Osteocyte (in vitro differentiated cells): ENCODE data around the gene ZSWIM7. TPM values are rescaled to one million over a fixed set of nuclear protein-coding genes. Genes with fewer than 3 reads are reported as not detected.

Experiments used
- DNase-seq: peaks from one replicate; pipeline ENCODE4 v3.0.0; 2021; ENCODE audit warnings: mixed read lengths; ENCODE audit not compliant: unreplicated experiment; ENCODE audit errors: extremely low spot score
- H3K27ac Mint-ChIP-seq: one replicate; pipeline ENCODE4 v1.8.0; 2021; ENCODE audit warnings: mild to moderate bottlenecking, mixed read lengths; ENCODE audit not compliant: unreplicated experiment
- H3K27me3 Mint-ChIP-seq: one replicate; pipeline ENCODE4 v1.8.0; 2021; ENCODE audit warnings: mixed read lengths; ENCODE audit not compliant: unreplicated experiment
- H3K36me3 Mint-ChIP-seq: one replicate; pipeline ENCODE4 v1.8.0; 2021; ENCODE audit warnings: mixed read lengths; ENCODE audit not compliant: unreplicated experiment
- H3K4me1 Mint-ChIP-seq: one replicate; pipeline ENCODE4 v1.8.0; 2021; ENCODE audit warnings: mixed read lengths; ENCODE audit not compliant: unreplicated experiment
- H3K4me3 Mint-ChIP-seq: one replicate; pipeline ENCODE4 v1.8.0; 2021; ENCODE audit warnings: mild to moderate bottlenecking, moderate library complexity, mixed read lengths; ENCODE audit not compliant: unreplicated experiment
- H3K9me3 Mint-ChIP-seq: one replicate; pipeline ENCODE4 v1.8.0; 2021; ENCODE audit warnings: mixed read lengths; ENCODE audit not compliant: unreplicated experiment
- total RNA-seq: library from RNA; stranded (reverse); gene quantifications from 2 replicates; pipeline ENCODE4 v1.2.1, GENCODE V29; 2021
- TF ChIP-seq, protein P1 (sequence below): fragments of 200-600 bp; sonication (generic); IDR thresholded peaks from 2 replicates; pipeline ENCODE4 v1.5.0; 2021; ENCODE audit warnings: antibody characterized with exemption, mild to moderate bottlenecking, moderate library complexity

Gene ZSWIM7
- total RNA-seq, 1 donor from 2014 or later, result 22.2 TPM

GRCh38 chr17:15947271-15947670 lies 52.2 kb downstream of the ZSWIM7 start:
- Mint-ChIP-seq H3K27me3 (no peaks in the 10 kb centered on the region), H3K9me3 (no peaks in the 10 kb centered on the region), H3K4me1 (peaks cover 44% of the 10 kb centered on the region), H3K36me3 (peaks cover 6% of the 10 kb centered on the region), H3K4me3 (peak overlapping the region; percentile 76), H3K27ac (peak overlapping the region; percentile 53)
- DNase-seq, result no peak
- TF ChIP-seq, protein P1, sequence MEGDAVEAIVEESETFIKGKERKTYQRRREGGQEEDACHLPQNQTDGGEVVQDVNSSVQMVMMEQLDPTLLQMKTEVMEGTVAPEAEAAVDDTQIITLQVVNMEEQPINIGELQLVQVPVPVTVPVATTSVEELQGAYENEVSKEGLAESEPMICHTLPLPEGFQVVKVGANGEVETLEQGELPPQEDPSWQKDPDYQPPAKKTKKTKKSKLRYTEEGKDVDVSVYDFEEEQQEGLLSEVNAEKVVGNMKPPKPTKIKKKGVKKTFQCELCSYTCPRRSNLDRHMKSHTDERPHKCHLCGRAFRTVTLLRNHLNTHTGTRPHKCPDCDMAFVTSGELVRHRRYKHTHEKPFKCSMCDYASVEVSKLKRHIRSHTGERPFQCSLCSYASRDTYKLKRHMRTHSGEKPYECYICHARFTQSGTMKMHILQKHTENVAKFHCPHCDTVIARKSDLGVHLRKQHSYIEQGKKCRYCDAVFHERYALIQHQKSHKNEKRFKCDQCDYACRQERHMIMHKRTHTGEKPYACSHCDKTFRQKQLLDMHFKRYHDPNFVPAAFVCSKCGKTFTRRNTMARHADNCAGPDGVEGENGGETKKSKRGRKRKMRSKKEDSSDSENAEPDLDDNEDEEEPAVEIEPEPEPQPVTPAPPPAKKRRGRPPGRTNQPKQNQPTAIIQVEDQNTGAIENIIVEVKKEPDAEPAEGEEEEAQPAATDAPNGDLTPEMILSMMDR, result no peak

DNA sequence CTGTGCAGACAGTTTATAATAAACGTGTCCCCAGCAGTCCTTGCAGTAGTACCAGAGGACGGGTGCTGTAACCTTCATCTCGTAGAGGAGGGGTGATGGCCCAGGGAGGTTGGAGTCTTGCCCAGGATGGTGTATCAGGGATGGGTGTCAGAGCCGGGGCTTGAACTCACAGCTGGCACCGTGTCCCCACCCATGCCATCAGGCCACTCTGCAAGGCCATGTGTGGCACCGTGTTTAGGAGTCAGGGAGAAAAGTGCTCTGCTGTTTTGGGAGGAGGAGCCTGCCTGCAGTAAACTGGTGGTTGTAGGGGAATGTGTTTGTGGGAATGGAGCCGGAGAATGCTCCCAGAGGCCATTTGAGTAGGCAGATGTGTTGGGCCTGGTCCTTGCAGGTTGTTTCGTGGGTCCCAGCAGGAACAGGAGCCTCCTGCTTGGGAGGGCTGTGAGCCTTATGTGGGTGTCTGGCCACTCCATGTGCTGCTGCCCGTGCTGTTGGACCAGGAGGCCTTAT lies 52.8 kb downstream of the ZSWIM7 start:
- Mint-ChIP-seq H3K9me3 (no peaks in the 10 kb centered on the region), H3K4me3 (peak overlapping the region; percentile 76), H3K4me1 (peaks cover 44% of the 10 kb centered on the region), H3K27ac (peak overlapping the region; percentile 53), H3K36me3 (peaks cover 6% of the 10 kb centered on the region), H3K27me3 (no peaks in the 10 kb centered on the region)
- TF ChIP-seq, protein P1, result no peak
- DNase-seq, result no peak

DNA sequence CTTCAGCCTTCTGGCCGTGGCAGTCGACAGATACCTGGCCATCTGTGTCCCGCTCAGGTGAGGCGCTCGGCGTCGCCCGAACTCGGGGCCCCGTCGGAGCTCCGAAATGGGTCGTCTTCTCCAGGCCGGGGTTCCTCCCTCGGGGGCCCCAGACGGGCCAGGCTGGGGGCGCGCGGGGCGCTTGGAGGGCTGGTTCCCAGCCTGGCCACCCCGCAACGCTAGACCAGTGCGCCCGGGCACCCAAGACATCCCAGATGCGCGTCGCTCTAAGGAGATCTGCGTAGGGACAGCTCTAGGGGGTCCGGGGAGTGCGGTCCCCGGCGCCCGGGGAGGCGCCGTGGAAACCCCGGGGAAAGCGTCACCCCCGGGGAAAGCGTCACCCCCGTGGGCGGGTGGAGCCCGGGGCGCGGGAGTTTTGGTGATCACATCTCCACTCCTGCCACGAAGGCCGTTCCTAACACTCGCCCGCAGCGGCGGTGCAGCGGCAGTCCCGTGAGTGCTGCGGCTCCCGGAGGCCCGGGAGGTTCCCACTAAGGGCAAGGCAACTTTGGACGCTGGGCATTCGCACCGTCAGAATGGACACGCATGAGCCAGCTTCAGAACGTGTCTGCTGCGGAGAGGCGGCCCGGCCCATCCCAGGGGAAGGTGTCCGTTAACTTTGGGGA lies 53.8 kb downstream of the ZSWIM7 start:
- DNase-seq, result no peak
- Mint-ChIP-seq H3K27ac (peak overlapping the region; percentile 64), H3K27me3 (no peaks in the 10 kb centered on the region), H3K4me3 (peak overlapping the region; percentile 76), H3K9me3 (no peaks in the 10 kb centered on the region), H3K4me1 (peaks cover 44% of the 10 kb centered on the region), H3K36me3 (peaks cover 6% of the 10 kb centered on the region)
- TF ChIP-seq, protein P1, result no peak

DNA sequence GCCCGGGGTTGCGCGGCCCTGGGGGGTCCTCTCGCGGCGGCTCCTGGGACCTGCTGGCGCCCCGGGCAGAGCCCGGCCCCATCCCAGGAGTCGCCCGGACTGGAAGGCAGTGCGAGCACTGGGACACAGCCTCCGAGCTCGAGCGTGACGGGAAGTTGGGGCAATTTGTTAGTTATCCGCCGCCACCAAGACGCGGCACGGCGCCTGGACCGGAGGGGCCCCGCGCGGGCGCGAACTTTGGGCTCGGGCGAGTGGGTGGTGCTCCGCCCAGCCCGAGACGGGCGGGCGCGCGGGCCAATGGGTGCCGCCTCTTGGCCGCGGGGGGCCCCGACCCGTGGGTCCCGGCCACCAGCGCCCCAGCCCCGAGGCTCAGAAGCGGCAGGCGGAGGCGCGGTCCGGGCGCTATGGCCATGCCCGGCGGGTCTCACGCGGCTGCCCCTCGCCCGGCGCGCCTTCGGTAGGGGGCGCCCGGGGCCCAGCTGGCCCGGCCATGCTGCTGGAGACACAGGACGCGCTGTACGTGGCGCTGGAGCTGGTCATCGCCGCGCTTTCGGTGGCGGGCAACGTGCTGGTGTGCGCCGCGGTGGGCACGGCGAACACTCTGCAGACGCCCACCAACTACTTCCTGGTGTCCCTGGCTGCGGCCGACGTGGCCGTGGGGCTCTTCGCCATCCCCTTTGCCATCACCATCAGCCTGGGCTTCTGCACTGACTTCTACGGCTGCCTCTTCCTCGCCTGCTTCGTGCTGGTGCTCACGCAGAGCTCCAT lies 54.6 kb downstream of the ZSWIM7 start, which contains the start of gene ADORA2B:
Gene ADORA2B, plus strand, starts transcription at position 372 of the 768 bp plus-strand sequence. Its CDS starts 119 bp downstream, at position 491.
- Mint-ChIP-seq H3K4me1 (peaks cover 40% of the 10 kb centered on the region), H3K36me3 (peaks cover 2% of the 10 kb centered on the region), H3K9me3 (no peaks in the 10 kb centered on the region), H3K27ac (peak within 1 kb of the TSS; percentile 77), H3K27me3 (no peaks in the 10 kb centered on the region), H3K4me3 (peak within 1 kb of the TSS; percentile 76)
- peak; percentile 91 for DNase-seq
- TF ChIP-seq, protein P1, result peak; percentile 77
